ENCODE measurements around the gene SLPI.

SLPI gene

GRCh38 chr20:45253261-45253660 is 1.1 kb downstream of the SLPI start:
- POLR2A ChIA-PET, result no interaction called here
- TF ChIP-seq FOXM1 (IDR thresholded peaks at IDR 0.05; ENCODE audit: borderline replicate concordance) (no peak), PKNOX1 (IDR thresholded peaks at IDR 0.05) (no peak), ARNT (IDR thresholded peaks at IDR 0.05) (no peak), CTBP1 (IDR thresholded peaks at IDR 0.05; ENCODE audit: borderline replicate concordance) (no peak), TARDBP (IDR thresholded peaks at IDR 0.05) (no peak), BHLHE40 (IDR thresholded peaks at IDR 0.05; ENCODE audit: borderline replicate concordance) (no peak)
- CTCF ChIA-PET, result no interaction called here
- DNase-seq (ENCODE audit: extremely low spot score), result no peak

GRCh38 chr20:45251884-45252560 is 2.3 kb downstream of the SLPI start:
- no peak for DNase-seq (ENCODE audit: extremely low spot score)
- TF ChIP-seq CTBP1 (IDR thresholded peaks at IDR 0.05; ENCODE audit: borderline replicate concordance) (no peak), FOXK2 (IDR thresholded peaks at IDR 0.05) (no peak), HDGF (IDR thresholded peaks at IDR 0.05; ENCODE audit: borderline replicate concordance) (no peak), SP1 (IDR thresholded peaks at IDR 0.05) (no peak)
- CTCF ChIA-PET, result no interaction called here

GRCh38 chr20:45248609-45249008 is 5.8 kb downstream of the SLPI start:
- ChIA-PET POLR2A (no interaction called here), CTCF (no interaction called here)
- DNase-seq (ENCODE audit: extremely low spot score), result no peak
- TF ChIP-seq PKNOX1 (IDR thresholded peaks at IDR 0.05) (peak; percentile 36; the same call in 1 of the 2 replicates), HDGF (IDR thresholded peaks at IDR 0.05; ENCODE audit: borderline replicate concordance) (no peak)

More at GRCh38 chr20:45251884-45252560, 2.3 kb downstream of the SLPI start:
- POLR2A ChIA-PET, result no interaction called here

- ChIA-PET POLR2A (no interaction called here), CTCF (no interaction called here)
- no peak for TF ChIP-seq FOXK2 (IDR thresholded peaks at IDR 0.05)
- no peak for TF ChIP-seq LEF1 (IDR thresholded peaks at IDR 0.05; ENCODE audit: borderline replicate concordance)
- no peak for TF ChIP-seq TARDBP (IDR thresholded peaks at IDR 0.05)
- TF ChIP-seq FOXA1 (IDR thresholded peaks at IDR 0.05), result no peak
- no peak for TF ChIP-seq ELF4 (IDR thresholded peaks at IDR 0.05)
- TF ChIP-seq NFRKB (IDR thresholded peaks at IDR 0.05), result no peak
- TF ChIP-seq ZNF384 (IDR thresholded peaks at IDR 0.05), result no peak
- TF ChIP-seq BHLHE40 (IDR thresholded peaks at IDR 0.05; ENCODE audit: borderline replicate concordance), result no peak
- no peak for TF ChIP-seq L3MBTL2 (conservative IDR thresholded peaks at IDR 0.05)
- no peak for TF ChIP-seq ARNT (IDR thresholded peaks at IDR 0.05)
- no peak for TF ChIP-seq CTBP1 (IDR thresholded peaks at IDR 0.05; ENCODE audit: borderline replicate concordance)
- no peak for TF ChIP-seq FOXM1 (IDR thresholded peaks at IDR 0.05; ENCODE audit: borderline replicate concordance)
- TF ChIP-seq SP1 (IDR thresholded peaks at IDR 0.05), result no peak
- no peak for DNase-seq (ENCODE audit: extremely low spot score)
Measured at GRCh38 chr20:45247865-45248264, 6.5 kb downstream of the SLPI start.

- no peak for DNase-seq (ENCODE audit: extremely low spot score)
- ChIA-PET POLR2A (no interaction called here), CTCF (interaction anchor here (0.6 to 0.9 kb wide), 2 partner anchors 21 to 107 kb away, joined by 3 read pairs; no protein-coding TSS in a partner anchor)
- TF ChIP-seq ZNF384 (IDR thresholded peaks at IDR 0.05) (no peak), SUZ12 (IDR thresholded peaks at IDR 0.05) (no peak), FOXM1 (IDR thresholded peaks at IDR 0.05; ENCODE audit: borderline replicate concordance) (no peak), PKNOX1 (IDR thresholded peaks at IDR 0.05) (no peak), FOXA1 (IDR thresholded peaks at IDR 0.05) (no peak), FOXK2 (IDR thresholded peaks at IDR 0.05) (no peak), HDGF (IDR thresholded peaks at IDR 0.05; ENCODE audit: borderline replicate concordance) (no peak), ELF4 (IDR thresholded peaks at IDR 0.05) (no peak), CTBP1 (IDR thresholded peaks at IDR 0.05; ENCODE audit: borderline replicate concordance) (no peak), BHLHE40 (IDR thresholded peaks at IDR 0.05; ENCODE audit: borderline replicate concordance) (no peak), L3MBTL2 (conservative IDR thresholded peaks at IDR 0.05) (no peak), ARNT (IDR thresholded peaks at IDR 0.05) (no peak), LEF1 (IDR thresholded peaks at IDR 0.05; ENCODE audit: borderline replicate concordance) (no peak), NFRKB (IDR thresholded peaks at IDR 0.05) (no peak), TARDBP (IDR thresholded peaks at IDR 0.05) (no peak), SP1 (IDR thresholded peaks at IDR 0.05) (no peak)
Measured at GRCh38 chr20:45246109-45246508, 8.3 kb downstream of the SLPI start.

GRCh38 chr20:45238139-45238538 is 16.2 kb downstream of the SLPI start:
- POLR2A ChIA-PET, result no interaction called here
- no peak for TF ChIP-seq LEF1 (IDR thresholded peaks at IDR 0.05; ENCODE audit: borderline replicate concordance)
- TF ChIP-seq SP1 (IDR thresholded peaks at IDR 0.05), result no peak
- TF ChIP-seq HDGF (IDR thresholded peaks at IDR 0.05; ENCODE audit: borderline replicate concordance), result no peak
- TF ChIP-seq NFRKB (IDR thresholded peaks at IDR 0.05), result no peak
- no peak for TF ChIP-seq BHLHE40 (IDR thresholded peaks at IDR 0.05; ENCODE audit: borderline replicate concordance)
- TF ChIP-seq ZNF384 (IDR thresholded peaks at IDR 0.05), result no peak
- no peak for TF ChIP-seq L3MBTL2 (conservative IDR thresholded peaks at IDR 0.05)
- TF ChIP-seq PKNOX1 (IDR thresholded peaks at IDR 0.05), result no peak
- no peak for TF ChIP-seq FOXK2 (IDR thresholded peaks at IDR 0.05)
- no peak for TF ChIP-seq FOXA1 (IDR thresholded peaks at IDR 0.05)
- no peak for DNase-seq (ENCODE audit: extremely low spot score)
- CTCF ChIA-PET, result no interaction called here
